Stimulated activated CD8-positive, alpha-beta memory T cell treated with anti-CD3 and anti-CD28 coated beads, Interleukin-15, amount 100 ng/mL, for 24 hours (primary cell): ENCODE data around the gene PHPT1.
"Not testable (repeated sequence)": the region's sequence is repeated elsewhere in the genome, so short reads cannot be mapped to it uniquely, and the experiment has no call there.

Experiments
- DNase-seq: peaks from one replicate; pipeline ENCODE4 v3.0.0-alpha.2; 2020; ENCODE audit warnings: low read depth

Gene PHPT1

DNA sequence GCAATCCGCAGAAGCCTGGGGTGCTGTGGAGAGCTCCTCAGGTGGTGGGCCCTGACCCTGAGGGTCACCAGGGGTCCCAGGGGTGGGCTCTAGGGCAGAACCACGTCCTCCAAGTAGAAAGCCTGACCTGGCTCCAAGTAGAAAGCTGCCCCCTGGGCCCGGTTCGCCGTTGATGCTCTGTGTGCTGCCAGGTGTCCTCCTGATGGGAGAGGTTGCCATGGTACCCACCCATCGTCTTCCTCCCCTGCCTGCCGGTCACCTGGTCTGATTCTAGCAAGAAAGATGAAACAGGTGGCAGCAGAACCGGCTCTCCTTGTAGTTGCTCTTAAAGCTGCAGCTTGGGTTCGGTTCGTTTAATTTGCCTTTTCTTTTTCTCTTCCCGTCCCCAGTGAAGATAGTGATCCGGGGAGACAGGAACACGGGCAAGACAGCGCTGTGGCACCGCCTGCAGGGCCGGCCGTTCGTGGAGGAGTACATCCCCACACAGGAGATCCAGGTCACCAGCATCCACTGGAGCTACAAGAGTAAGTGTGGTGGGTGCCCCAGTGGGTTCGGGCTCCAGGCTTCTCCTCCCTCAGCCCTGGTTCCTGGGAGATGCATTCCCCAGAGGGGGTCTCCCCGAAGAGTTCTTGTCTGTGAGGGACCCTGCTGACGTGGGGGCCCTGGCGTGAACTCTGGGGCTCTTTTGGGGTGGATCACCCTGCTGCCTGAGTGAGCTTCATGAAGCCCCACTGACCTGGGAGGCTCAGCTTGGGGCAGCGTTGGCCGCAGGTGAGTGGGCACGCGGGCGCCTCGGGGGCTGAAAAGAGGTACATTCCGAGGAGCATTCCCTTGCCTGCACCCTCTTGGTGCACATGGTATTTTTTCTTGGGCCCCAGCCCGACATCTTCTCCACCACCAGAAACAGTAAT, 25.8 kb upstream of the PHPT1 start:
- DNase-seq, result no peak

- DNase-seq, result no peak
Observed at GRCh38 chr9:136824496-136825225, 24.5 kb upstream of the PHPT1 start.

DNA sequence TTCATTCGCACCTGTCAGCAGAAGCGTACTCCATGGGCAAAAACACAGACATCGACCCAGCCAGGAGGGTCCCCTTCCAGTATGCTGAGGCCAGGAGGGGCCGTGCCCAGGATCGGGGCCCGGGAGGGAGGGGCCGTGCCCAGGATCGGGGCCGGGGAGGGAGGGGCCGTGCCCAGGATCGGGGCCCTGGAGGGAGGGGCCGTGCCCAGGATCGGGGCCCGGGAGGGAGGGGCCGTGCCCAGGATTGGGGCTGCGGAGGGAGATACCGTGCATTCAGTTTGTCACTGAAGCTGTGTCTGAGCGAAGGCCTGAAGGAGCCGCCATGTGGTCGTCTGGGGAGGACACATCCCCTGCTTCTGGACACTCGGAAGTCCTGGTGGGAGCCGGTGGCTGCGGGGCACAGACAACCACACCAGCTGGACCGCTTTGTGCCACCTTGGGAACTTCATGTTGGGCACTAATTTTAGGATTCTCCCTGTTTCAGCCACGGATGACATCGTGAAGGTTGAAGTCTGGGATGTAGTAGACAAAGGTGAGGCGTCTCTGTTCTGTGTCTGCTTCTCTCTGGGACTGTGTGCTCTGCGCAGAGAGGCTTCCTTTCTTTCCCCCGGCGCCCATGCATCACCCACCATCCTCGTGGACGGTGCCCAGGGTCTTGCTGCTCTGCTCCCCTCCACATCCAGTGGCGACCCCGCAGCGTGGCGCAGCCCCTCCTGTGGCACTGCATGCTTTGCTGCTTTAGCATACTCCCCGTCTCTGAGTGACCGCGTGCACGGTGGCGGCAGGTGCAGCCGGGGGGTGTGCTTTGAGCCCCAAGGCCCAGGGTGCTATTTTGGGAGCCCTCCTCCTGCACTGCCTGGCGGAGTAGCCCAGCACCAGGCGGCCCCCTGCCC, 23.7 kb upstream of the PHPT1 start:
- no peak for DNase-seq

DNA sequence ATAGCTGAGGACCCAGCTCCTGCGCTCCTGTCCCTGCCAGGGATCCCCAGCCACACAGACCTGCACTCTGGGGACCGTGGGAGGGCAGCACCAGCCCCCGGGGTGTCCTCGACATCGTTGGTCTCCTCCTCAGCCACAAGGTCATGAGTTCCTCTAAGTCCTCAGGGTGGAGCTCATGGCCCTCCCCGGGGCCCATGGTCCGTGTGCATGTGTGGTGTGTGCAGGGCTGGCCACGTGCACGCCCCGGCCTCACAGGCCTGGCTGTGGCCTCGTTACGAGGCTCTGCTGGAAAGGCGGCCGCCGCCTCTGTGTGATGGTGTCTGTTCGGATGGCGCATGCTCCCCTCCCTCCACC, 23.0 kb upstream of the PHPT1 start:
- no peak for DNase-seq

DNA sequence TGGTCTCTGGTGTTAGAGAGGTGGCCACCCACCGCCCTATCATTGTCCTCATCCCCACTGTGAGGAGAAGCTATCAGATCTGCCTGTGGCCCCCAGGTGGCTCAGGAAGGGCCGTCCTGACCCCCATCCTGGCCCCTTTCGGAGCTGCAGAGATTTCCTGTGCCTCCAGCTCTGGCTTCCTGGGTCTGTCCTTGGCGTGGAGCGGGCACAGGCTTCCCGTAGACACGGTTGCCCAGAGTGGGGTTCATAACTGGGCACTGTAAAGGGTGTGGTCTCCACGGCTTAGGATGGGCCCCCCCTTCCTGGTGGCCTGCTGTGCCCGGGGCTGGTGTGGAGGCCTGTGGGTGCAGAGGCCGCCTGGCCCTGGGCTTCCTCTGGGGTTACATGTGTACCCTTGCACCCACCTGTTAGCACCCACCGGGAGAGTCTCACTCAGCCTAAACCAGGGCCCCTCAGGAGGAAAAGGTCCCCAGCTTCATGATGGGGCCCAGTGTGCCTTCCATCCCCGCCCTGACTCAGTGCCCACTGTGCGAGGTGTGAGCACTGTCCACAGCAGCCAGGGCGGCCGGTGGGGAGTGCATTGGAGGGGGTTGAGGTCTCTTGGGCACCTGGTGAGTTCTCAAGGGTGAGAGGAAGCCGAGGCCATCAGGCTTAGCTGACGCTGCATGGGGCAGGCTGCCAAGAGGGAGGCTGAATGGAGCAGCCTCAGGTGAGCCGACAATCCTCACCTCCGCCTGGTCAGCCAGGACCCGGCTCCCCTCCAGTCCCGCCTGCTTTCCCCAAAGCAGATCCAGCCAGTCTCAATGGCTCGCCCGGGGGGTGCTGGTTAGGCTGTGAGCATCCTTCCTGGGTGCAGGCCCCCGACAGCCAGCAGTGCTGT, 22.3 kb upstream of the PHPT1 start:
- no peak for DNase-seq

DNA sequence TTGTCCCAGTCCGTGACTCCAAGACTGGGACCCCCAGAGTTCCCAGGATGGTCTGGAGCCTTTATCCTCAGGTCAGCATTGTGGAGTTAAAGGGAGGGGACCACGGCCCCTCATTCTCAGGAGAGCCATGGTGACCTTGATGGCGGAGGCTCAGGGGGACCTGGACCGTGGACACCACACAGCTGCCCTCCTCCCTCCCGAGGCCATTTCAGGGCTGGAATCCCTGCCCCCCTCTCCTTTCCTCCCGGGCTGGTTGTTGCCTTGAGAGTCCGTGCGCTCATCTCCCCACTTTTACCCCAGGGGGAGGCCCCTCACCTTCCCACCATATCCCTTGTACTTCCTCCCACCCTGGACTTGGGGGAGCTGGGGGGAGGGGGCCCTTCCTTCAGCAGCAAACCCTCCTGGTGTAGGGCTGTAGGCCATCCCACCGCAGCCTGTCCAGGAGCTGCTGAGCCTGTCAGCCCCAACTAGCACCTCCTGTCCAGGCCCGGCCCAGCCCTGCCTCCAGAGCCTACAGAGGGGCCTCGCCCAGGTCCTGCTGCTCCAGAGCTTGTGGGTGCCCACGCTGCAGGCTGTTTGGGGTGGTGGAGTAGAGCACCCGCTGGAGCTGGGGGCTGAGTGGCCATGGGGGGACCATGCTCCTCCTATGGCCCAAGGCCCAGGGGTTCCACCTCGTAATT, 21.3 kb upstream of the PHPT1 start:
- DNase-seq, result no peak

DNA sequence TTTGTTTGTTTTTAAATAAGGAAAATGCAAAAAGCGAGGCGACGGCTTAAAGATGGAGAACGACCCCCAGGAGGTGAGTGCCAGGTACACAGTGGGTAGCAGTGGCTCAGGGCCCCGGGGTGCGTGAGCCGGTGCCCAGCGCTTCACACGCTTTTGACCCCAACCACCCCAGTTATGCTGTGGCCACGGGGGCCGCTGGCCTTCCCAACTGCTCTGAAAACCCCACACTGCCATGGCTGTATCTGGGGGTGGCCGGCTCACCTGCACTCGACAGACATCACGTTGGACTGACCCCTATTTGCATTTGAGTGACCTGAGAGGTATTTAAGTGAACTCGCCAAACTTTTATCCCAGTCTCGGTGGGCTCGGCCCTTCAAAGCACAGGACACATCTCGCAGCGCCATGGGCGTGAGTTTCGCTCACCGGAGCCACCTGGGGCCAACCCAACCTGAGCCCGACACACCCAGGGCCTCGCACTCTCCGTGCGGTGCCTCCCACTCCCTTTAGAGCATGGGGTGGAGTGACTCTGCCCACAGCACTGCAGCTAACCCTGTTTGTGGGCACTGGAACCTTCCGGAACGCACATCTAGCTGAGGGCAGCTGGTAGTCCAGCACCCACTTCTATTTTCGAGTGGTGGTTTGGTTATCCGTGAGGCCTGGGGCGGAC, 20.6 kb upstream of the PHPT1 start:
- no peak for DNase-seq

GRCh38 chr9:136829412-136829811, 19.8 kb upstream of the PHPT1 start:
- DNase-seq, result no peak

DNA sequence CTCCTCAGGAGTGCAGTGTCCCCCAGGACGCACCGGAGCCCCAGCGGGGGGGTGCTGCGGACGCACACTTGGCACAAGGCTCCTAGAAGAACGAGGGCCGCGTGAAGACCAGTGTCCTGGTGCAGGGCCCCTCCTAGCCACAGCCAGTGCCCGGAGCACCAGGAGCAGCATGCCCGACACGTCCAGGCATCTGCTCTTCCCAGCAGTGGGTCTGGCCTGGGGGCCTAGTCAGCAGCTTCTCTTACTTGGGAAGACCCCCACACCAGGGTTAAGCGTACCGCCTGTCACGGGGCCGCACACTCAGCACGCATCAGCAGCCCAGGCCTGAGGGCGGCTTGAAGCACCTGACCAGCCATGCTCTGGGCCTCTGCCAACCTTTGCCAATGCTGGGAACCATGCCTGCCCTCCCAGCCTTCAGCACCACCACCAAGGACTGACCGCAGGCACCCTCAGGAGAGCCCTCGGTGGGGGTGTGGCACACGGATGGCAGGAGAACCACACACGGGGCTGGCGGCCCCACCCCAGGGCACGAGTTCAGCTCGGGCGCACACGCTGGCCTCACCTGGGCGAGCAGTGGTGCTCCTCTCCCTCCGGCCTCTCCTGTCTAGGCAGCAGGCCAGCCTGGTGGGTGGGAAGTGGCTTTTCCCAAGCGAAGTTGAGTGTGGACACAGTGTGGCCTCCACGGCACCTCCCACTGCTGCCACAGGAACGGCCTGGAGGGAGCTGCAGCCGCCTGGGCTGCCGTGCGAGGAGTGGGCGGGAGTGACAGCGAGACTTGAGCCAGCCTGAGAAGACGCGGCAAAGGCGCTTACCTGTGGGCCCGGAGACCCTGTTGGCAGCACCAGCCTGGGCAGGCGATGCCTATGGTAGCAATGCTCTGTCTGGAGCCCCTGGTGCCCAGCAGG, 19.0 kb upstream of the PHPT1 start:
- no peak for DNase-seq

GRCh38 chr9:136831002-136831719, 18.0 kb upstream of the PHPT1 start:
- no peak for DNase-seq

DNA sequence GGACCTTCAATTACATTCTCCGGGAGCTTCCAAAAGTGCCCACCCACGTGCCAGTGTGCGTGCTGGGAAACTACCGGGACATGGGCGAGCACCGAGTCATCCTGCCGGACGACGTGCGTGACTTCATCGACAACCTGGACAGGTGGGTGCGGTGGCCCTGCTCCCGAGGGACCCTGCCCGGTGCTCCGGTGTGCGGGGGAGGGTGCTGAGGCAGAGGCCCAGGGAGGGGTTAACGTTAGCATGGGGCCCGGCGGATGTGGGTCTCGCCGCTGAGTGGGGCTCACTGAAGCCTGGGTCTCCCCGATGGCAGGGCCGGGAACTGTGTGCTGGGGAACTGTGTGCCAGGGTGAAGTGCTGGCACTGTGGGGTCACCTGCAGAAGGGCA, 17.5 kb upstream of the PHPT1 start:
- no peak for DNase-seq

GRCh38 chr9:136832581-136832980, 16.6 kb upstream of the PHPT1 start:
- DNase-seq, result no peak

GRCh38 chr9:136833381-136834048, 15.7 kb upstream of the PHPT1 start:
- not testable (repeated sequence) for DNase-seq

DNA sequence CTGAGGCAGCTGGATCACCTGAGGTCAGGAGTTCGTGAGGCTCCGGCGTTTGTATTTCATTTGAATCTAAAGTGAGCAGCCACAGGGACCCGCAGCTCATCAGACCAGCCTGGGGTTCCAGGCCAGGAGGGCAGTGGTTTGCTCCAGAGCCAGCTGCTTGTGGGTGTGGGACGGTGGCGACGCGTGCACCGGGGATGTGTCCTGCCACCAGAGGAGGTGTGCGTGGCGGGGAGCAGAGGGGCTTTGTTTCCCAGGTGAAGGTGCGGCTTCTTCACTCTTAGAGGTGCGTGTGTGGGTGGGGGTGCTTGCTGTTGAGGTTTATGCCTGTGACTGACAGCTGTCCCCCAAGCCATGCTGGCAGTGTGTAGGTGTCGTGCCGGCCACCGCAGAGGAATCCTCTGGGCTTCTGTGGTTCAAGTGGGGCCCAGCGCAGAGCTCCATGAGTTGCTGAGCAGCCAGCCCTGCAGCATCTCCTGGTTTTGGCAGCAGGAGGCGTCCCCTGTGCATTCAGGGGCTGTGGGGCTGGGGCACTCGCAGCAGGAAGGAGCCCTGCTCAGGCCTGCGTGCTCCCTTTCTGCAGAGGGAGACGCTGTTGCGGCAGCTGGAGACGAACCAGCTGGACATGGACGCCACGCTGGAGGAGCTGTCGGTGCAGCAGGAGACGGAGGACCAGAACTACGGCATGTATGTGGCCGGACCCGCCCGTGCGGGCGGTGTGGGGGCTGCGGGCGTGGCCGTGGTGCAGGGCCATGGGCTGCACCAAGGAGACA, 13.9 kb upstream of the PHPT1 start:
- DNase-seq, result no peak

DNA sequence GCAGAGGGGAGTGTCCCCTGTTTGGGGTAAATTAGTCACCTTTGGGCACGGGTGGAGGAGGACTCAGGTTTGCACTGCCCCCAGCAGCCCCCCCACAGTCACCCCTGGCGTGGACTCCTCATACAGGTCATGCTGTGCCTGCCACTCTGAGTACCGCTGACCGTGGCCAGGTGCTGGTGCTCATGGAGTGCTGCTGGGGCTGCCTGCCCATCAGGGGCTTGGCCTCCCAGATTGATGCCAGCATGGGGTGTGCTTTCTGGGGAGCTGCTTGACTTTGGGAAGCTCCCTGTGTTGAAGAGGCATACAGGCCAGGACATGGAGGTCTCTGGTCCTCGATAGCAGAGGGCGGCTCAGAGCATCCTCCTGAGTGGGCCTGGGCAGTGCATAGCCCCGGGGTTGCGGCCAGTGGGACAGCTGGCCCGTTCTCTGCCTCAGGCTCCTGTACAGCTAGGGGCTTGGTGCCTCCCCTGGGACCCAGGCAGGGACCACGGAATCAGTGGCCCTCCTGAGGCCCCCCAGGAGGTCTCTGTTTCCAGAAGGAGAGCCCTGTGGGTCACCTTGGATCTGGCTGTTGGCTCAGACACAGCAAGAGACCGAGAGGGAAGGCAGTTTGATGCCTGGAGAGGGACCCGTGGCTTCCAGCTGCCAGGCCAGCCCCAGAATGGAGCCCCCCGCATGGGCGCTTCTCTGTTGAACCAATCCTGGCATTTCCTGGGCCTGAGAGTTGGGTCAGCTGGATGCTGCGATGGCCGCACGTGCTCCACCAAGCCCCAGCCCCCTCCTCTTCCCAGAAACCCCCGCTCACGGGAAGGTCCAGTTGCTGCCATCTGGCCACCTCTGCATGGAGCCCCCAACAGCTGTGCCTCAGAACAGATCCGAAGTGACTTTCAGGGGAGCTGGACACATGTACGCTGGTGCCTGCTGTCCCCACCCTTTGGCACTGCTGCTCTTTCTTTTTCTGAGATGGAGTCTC, 13.0 kb upstream of the PHPT1 start:
- DNase-seq, result no peak
